ENCODE results near the gene LRRC57.
"Not testable (repeated sequence)": the region's sequence is repeated elsewhere in the genome, so short reads cannot be mapped to it uniquely, and the experiment has no call there.

The LRRC57 gene

GRCh38 chr15:42548249-42549031, at the start of gene LRRC57, which contains the start of gene HAUS2:
LRRC57 (minus strand) TSS chr15:42548793; CDS start chr15:42548434, 359 bp downstream.
HAUS2 (plus strand) TSS chr15:42548838; CDS start chr15:42548873, 35 bp downstream.
- DNase-seq = no peak

DNA sequence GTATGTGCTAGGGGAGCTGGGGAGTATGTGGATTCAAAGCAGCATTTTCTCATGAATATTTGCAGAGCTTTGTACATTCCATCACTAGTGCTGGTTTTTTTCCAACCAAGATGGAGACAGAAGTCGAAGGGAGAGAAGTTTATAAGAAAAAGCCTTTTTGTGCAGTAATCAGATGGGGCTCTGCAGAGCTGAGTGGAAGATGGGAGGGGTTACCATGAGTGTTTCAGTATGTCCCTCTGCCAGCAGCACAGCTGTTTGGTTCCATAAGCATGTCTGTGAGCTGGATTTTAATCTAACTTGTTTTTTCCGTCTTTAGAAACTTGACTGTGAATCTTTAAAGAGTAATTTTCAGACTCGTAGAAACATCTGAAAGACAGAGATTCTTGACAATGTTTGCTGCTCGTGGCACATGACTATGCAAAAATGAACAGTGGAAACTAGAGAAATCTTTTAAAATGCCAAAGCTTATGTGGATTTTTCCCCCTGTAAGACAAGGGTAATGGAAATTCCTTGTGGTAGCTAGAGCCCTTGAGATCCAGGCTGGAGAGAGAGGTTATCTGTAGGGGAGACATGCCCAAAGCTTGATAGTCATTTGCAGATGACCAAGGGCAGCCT, 47.1 kb upstream of the LRRC57 start:
- DNase-seq = no peak

DNA sequence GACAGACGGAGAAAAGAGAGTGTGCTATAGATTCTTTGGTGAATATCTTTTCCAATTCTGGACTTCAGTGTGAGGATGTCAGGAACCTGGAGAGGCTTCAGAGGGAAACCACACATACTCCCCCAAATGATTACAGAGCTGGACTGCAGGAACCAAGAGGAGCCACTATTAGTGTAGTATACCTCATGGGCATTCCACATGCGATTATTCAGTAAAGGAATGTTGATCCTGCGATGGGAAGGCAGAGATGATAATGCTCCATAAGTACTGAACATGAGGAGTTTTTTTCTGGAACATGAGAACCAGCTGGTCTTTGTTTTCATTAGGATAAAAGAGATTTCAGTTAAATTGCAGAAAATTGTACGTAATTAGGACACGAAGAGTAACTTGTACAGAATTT, 45.5 kb upstream of the LRRC57 start:
- DNase-seq = no peak

- no peak for DNase-seq
These were observed 44.5 kb upstream of the LRRC57 start for GRCh38 chr15:42593143-42593542.

- no peak for DNase-seq
These were observed 44.1 kb upstream of the LRRC57 start for GRCh38 chr15:42592716-42593115.

- no peak for DNase-seq
These were observed 42.8 kb upstream of the LRRC57 start for GRCh38 chr15:42591238-42591934.

DNA sequence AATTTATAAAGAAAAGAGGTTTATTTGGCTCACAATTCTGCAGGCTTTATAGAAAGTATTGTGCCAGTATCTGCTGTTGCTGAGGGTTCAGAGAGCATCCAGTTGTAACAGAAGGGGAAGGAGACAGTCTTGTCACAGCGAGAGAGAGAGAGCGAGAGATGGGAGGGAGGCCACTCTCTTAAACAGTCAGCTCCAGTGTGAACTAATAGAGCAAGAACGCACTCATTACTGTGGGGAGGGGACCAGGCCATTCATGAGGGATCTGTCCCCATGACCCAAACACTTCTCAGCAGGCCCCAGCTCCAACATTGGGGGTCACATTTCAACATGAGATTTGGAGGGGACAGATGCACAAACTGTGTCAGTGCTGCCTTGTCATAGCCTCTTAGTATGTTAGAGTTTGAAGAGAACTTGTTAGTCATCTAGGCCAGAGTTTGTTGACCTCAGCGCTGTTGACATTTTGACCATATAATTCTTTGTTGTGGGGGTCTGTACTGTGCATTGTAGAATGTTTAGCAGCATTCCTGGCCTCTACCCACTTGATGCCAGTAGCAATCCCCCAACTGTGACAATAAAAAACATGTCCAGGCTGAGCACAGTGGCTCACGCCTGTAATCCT, 42.1 kb upstream of the LRRC57 start:
- DNase-seq = no peak

DNA sequence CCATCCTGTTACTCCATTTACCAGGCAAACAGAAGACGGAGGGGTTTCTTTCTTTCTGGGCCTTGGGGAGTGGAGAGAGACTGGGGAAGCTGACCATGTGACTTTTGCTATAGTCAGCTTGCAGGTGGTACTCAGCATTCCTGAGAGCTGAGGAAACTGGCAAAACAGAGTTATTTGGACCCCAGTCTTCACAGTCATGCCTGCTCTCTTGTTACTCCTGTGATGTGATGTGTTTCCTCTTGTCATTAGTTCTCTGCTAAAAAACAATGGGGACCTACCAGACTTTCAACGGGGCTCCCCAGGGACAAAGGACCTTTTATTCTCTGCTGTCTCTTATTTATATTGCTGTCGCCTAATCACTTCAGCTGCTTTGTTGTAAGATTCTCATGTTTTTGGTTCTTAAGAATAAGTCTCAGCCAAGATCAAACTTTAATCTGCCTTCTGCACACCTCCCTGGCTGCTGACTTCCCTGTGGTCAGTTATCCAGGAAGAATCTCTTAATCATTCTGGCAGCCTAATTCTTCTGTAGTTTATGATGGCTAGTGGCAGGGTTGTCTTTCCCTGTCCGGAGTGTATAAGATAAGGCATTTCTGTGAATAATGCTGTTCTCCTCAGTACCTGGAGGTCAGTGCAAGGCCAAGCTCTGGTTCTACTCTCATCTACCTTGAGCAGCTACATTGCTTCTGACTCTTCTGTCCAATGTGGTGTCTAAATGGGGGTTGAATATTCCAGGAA, 35.6 kb upstream of the LRRC57 start:
- no peak for DNase-seq

GRCh38 chr15:42582569-42583375, 34.2 kb upstream of the LRRC57 start:
- no peak for DNase-seq

DNA sequence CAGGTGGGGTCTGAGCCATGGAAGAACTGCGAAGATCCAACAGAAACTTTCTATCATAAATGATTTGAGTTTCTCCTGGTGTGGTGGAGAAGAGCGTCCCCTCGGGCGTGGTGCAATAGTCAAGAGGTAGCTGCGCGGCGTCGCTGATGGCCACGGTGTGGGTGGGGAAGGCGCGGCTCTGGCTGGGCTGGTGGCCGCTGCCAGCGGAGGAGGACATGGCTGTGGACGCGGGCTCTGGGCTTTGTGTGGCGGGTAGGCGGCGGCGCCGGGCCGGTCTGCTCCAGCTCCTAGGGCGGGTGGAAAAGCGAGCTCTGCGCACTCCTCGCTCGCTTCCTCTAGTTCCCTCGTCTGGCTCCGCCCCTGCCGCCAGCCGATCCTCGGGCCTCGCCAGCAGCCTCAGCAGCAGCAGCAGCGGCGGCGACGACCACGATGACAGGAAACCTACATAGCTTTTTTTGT, 32.7 kb upstream of the LRRC57 start:
- DNase-seq = no peak

DNA sequence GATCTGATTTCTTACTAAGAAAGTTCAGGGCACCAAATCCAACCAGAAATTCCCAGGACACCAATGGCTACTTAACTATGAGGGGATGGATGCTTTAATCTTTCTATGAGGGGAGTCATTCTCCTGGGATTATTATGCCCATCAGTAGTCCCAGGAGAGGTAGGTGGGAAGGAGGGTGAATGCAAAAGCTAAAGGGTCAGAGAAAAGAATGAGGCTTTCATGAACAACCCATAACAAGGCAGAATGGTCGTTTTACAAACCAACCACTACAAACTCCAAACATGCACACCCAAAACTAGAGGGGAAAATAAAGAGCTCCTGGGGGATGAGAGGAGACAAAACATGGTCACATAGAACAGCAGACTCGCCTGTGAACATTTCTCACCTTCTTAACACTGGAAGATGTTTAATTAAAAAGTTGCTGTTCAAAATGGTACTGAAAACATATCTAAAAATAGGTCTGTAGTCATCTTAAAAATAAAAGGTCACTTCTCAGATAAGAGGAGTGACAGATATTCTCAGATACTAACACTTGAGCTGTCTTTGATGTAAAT, 30.5 kb upstream of the LRRC57 start:
- no peak for DNase-seq

DNA sequence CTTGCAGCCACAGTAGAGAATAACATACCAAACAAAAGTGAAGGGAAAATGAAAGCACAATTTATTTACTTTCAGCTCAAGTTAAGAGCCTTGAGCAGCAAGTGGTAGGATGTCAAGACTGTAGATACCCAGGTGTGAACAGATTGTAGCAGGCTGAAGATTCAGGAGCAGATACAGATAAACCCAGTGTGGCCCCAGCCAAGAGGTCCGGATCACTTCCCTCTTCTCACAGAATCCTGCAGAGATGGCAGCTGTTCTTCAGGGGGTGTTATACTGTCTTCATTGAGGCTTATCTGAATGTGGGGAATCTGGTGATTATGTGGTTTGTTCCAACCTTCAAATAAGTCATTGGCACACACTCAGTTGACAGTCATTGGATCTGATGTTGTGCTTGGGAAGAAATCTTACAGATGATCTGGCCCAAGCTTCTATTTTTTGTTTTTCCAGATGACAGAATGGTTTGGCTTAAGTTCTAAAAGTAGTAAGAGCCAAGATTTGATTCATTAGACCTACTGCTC, 29.0 kb upstream of the LRRC57 start:
- DNase-seq = peak; percentile 36

GRCh38 chr15:42576776-42577175, 28.2 kb upstream of the LRRC57 start:
- DNase-seq = no peak

DNA sequence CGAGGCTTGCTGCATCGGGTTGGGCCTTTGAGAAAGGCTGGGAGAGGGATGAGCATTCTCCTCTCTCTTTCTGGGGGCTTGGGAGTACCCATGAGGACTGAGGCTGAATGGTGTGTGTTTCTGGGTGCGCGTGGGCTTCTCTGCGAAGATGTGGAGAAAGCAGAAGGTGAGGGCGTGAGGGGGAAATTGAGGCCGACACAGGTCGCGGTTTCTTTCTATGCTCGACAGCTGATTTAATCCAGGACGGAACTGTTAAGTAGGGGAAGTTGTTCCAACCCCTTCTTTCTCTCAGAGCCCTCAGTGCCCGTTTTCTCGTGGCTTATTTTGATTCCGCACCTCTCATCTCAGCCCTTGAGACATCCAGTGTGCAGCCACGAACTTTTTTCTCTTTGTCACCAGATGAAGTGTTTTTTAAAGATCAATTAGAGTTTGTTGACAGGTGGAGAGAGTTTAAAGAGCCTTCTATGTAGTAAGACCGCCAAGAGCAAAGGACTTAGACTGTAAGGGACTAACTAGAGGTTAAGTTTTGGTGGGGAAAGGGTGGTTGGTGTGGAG, 27.5 kb upstream of the LRRC57 start:
- no peak for DNase-seq

DNA sequence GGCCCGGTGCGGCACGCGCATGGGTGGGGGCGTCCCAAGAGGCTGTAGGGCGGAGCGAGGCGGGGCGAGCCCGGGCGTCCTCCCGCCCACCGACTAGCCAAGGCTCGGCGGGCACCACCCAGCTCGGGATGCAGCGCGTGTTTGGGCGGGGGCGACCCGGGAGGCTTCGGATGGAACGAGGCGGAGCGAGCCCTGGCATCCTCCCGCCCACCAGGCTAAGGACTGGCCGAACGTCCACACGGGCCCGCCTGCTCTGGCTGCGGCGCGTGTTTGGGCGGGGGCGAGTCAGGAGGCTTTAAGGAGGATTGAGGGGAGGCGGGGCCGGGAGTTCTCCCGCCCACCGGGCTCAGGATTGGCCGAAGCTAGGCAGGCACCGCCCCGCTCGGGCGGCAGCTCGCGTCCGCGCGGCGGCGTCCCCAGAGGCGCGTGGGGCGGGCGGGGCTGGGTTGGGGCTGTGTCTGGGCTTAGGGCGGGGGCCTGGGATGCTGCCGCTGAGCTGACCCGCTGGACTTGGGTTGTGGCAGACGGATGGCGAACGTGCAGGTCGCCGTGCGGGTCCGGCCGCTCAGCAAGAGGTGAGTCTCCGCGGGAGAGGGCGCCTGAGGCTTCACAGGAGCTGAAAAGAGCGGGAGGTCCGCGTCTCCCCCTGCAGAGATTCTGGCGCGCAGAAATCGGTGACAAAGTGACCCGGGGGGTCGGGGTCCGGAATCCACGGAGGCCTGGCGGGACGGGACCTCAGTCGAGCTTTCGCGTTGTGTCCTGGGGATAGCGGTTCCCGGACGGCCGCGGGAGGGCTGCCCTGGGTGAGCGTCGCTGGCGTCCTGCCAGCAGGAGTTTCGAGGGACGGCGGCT, 26.8 kb upstream of the LRRC57 start, which contains the start of gene STARD9:
Gene STARD9, plus strand, starts transcription at position 419 of the 852 bp plus-strand sequence. Its CDS starts 110 bp downstream, at position 529.
- peak; percentile 87 for DNase-seq

- no peak for DNase-seq
These were observed 10.1 kb upstream of the LRRC57 start for GRCh38 chr15:42558739-42559138.

DNA sequence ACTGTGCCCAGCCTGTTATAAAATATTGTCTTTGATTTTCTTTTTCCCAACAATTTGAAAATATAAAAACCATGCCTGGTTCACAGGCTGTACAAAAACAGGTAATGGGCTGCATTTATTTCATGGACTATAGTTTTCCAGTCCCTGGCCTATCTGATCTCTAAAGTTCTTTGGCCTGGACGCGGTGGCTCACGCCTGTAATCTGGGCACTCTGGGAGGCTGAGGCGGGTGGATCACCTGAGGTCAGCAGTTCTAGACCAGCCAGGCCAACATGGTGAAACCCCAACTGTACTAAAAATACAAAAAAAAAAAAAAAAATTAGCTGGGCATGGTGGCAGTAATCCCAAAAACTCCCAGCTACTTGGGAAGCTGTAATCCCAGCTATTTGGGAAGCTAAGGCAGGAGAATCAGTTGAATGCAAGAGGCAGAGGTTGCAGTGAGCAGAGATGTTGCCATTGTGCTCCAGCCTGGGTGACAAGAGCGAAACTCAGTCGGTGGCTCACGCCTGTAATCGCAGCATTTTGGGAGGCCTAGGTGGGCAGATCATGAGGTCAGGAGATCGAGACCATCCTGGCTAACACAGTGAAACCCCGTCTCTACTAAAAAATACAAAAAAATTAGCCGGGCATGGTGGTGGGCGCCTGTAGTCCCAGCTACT, 8.1 kb upstream of the LRRC57 start:
- DNase-seq = not testable (repeated sequence)

GRCh38 chr15:42553554-42553953, 5.0 kb upstream of the LRRC57 start:
- DNase-seq = no peak
